HG03103 (cell line): Measurements from ENCODE around the gene TFCP2.

ENCODE experiments used
- ATAC-seq: cut with Tn5 transposase; IDR thresholded peaks from one replicate; pipeline ENCODE4 v1.9.1; 2021; ENCODE audit warnings: low read depth; ENCODE audit not compliant: unreplicated experiment

TFCP2 gene

GRCh38 chr12:51162217-51162616, 10.7 kb downstream of the TFCP2 start:
- ATAC-seq, result no peak

DNA sequence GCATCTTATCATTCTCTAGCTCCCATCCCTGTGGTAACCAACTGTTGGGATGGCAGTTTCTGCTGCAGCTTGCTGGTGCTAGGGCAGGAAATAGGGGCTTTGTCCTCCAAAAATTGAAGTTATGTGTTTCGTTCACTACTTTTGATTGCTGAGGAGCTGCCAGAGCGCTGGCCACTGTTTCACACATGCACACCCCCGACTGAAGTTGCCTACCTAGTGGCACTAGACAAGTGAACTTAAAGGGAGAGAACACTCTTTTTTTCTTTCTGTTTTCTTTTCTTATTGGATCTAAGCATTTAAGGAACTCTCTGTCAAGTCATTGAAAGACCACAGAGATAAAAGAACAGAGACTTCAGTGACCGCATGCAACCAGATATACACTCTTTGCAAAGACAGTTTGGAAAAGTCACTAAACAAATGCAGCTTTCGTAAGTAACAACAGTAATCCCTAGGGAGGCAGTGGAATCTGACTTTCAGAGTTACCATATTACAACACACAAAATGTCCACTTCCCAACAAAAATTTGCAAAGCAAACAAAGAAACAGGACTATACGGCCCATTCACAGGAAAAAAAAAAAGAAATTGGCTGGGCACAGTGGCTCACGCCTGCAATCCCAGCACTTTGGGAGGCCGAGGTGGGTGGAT, 12.0 kb downstream of the TFCP2 start:
- no peak for ATAC-seq

DNA sequence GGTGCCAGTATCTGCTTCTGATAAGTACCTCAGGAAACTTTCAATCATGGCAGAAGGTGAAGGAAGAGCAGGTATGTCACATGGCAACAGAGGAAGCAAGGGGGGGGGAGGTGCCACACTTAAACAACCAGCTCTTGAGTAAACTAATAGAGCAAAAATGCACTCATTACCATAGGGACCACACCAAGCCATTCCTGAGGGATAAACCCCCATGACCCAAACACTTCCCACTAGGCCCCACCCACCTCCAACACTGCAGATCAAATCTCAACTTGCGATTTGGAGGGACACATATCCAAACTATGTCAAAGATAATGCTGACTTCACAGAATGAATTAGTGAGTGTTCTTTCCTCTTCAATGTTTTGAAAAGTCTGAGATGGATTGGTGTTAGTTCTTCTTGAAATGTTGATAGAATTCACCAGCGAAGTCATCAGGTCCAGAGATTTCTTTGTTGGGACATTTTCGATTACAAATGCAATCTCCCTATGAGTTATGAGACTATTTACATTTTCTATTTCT, 16.6 kb downstream of the TFCP2 start:
- ATAC-seq, result no peak

GRCh38 chr12:51152953-51153352, 20.0 kb downstream of the TFCP2 start:
- no peak for ATAC-seq

DNA sequence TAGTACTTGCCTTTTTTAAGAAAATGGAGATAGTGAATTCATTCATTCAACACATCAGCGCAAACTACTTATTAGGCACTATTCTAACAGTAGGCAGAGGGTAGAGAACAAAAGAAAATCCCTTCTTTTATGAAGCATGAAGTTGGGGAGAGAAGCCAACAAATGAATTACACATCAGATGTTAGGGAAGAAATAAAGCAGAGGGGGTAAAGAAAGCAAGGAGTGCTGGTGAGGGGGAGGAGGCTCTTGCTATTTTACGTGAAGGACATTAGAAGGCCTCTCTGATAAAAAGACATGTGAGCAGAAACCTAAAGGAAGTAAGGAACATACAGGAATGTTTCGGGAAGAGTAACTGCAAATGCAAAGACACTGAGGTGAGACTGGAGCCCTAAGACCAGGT, 22.2 kb downstream of the TFCP2 start:
- ATAC-seq, result no peak

GRCh38 chr12:51147309-51147708, 25.6 kb downstream of the TFCP2 start:
- no peak for ATAC-seq

DNA sequence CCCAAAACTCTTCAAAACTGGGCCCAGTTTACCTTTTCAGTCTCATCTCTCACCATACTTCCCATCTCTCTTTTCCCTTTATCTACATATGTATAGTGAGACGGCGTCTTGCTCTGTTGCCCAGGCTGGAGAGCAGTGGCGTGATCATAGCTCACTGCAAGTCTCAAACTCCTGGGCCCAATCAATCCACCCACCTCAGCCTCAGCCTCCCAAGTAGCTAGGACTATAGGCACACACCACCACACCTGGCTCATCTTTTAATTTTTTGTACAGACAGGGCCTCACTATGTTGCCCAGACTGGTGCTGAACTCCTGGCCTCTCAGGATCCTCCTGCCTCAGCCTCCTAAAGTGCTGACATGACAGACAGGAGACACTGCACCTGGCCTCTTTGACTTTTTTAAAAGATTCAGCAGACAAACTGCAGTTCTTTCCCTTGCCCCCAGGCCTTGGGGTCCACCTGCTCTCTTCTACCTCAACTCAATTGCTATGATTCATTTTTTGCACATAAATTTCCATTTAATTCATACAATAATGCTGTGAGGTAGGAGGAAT, 33.6 kb downstream of the TFCP2 start:
- ATAC-seq, result no peak

GRCh38 chr12:51132693-51133092, 40.2 kb downstream of the TFCP2 start:
- ATAC-seq, result no peak

DNA sequence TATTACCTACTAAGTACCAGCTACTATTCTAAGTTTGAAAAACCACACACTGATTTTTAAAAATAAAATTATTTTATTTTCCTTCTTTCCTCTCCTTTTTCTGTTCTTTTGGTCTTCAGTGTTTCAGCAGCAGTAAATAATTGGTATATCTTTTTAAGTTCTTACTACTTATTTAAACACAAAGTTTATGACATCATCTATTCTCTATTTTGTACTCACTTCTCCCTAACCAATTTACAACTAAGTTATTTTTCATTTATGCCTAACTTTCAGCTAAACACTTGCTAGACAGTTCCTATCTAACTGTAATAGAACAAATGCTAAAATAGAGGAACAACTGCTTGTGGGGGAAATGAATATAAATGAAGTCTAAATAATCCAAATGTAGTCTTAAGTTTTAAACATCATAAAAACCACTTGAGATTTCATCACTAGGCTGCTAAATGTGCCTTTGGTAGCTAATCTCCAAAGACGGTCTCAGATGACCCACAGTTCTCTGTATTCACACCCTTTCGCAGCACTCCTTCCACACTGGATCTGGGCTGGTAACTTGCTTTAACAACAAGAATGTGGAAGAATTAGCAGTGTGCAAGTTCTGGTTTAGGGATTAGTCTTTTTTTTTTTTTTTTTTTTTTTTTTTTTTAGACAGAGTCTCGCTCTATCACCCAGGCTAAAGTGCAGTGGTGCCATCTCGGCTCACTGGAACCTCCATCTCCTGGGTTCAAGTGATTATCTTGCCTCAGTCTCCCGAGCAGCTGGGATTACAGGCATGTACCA, 41.0 kb downstream of the TFCP2 start:
- no peak for ATAC-seq

DNA sequence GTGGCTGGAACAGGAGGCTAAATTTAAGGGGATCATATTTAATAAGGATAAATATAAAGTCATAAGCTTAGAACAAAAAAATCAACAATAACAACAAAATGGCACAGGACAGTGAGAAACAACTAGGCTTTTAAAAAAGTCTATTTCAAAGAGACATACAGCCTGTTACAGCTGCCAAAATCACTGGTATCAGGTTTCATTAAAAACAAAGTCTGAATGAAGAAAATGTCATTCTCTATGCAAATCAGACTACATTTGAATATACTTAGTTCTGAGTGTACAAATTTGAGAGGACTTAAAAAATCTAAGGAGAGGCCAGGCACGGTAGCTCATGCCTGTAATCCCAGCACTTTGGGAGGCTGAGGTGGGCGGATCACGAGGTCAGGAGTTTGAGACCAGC, 44.0 kb downstream of the TFCP2 start:
- no peak for ATAC-seq

- no peak for ATAC-seq
These were observed 45.7 kb downstream of the TFCP2 start for GRCh38 chr12:51127050-51127729.

- ATAC-seq, result no peak
These were observed 46.6 kb downstream of the TFCP2 start for GRCh38 chr12:51126297-51126696.

DNA sequence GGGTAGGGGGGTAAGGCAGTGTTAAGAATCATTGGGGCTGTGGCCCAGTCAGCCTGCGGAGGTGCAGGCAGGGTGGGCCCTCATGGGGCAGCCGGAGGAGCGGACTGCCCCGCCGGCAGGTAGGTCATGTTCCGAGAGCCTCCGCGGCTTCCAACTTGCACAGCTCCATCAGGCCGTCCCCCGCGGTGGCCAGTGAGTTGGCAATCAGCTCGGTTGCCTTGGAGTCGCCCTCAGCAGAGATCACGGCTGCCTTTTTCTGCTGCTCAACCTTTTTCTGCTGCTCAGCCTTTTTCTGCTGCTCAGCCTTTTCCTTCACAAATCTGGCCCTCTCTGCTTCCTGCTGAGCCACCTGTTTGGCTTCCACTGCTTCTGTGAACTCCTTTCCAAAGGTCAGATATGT, 48.4 kb downstream of the TFCP2 start:
- ATAC-seq, result no peak

GRCh38 chr12:51122844-51123243, 50.1 kb downstream of the TFCP2 start:
- no peak for ATAC-seq

DNA sequence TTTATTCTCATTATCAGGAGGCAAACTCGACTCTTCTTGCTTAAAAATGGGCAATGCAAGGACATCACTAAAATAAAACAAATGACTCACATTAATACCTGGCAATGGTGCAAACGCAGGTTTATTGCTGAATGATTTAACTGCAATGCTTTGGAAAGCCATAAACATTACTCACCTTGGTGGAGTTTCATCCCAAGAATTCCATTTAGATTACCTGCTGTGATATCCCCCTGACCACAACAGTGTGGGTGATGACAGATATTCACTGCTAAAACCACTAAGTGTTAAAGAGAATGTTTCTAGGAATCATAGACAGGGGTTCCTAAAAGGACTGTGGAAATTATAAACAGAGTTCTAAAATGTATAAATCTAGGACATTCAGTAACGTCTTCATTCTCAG, 54.2 kb downstream of the TFCP2 start:
- ATAC-seq, result no peak

DNA sequence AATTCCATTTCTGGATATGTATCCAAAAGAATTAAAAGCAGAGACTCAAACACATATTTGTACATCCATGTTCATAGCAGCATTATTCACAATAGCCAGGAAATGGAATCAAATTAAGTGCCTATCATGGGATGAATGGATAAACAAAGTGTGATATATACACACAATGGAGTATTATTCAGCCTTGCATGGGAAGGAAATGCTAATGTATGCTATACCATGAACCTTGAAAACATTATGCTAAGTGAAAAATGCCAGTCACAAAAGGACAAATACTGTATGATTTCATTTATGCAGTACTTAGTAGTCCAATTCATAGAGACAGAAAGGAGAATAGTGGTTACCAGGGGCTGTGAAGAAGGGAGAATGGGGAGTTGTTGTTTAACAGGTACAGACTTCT, 57.4 kb downstream of the TFCP2 start:
- ATAC-seq, result no peak

- ATAC-seq, result no peak
These were observed 64.8 kb downstream of the TFCP2 start for GRCh38 chr12:51108136-51108535.

DNA sequence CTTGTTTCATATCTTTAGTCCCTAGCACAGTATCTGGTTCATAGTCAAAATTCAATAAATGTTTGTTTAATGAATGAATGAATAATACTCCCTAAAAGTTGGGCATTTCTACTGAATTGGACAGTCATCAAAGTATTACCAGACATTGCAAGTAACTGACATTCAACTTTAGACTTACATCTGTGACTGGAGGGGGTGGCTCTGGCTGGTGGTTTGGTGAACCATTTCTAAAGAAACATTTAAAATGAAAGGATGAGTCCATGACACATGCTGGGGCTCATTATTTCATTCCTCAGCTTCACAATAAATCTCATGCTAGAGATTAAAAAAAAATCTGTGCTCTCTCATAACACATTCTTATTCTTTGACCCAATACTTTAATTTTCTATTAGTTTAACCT, 69.0 kb downstream of the TFCP2 start:
- no peak for ATAC-seq

DNA sequence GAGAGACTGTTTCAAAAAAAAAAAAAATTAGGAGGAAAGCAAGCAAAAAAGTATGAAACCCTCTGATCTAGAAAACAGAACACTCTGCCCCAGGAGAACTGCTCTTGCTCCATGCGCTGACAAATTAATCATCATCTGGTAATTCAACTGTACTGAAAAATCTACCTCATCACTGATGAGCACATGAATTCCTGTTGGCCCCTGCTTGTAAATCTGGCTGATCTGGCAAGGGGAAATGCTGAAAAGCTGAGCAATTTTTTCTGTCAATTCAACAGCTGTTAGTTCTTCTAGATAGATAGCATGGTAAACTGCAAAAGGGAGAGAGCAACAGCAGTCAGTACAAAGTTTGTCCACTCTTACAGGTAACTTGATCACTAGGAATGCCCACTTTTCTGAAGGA, 74.3 kb downstream of the TFCP2 start:
- ATAC-seq, result no peak

DNA sequence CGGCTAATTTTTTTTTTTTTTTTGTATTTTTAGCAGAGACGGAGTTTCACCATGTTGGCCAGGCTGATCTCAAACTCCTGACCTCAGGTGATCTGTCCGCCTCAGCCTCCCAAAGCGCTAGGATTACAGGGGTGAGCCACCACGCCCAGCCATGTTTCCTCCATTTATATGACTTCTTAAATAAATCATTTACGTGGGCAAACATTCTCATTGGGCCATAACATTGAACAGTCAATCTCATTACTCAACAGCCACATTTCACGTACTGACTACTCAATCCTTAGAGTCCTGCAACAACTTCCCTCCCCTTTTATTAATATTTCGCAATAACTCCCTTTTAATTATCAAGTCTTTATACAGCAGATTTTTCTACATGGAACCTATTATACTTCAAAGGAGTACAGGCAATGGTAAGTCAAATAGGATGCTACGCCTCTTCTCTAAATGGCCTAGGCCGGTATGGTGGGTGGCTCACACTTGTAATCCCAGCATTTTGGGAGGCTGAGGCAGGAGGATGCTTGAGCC, 82.2 kb downstream of the TFCP2 start:
- ATAC-seq, result no peak

- ATAC-seq, result no peak
These were observed 85.1 kb downstream of the TFCP2 start for GRCh38 chr12:51087818-51088217.
